Gastrocnemius medialis (tissue), 4 donors: ENCODE measurements around the gene C18orf54. TPM values are rescaled to one million over a fixed set of nuclear protein-coding genes. Genes with fewer than 3 reads are reported as not detected.

Experiments used
- ATAC-seq, 2 donors: fragments of 150-250 bp; one replicate each; pipeline ENCODE4 v1.9.1; 2016
- DNase-seq, 2 donors: peaks; one replicate each; pipeline ENCODE4 v3.0.0-alpha.2; 2019
- H3K27ac ChIP-seq, 4 donors: fragments of 200-600 bp; sonication (generic); 1 replicate in 1 of 4; 2 replicates in 3 of 4; pipeline ENCODE4 v1.5.1; 2016 to 2018; ENCODE audit warnings: mild to moderate bottlenecking in 2 of 4, moderate library complexity in 1 of 4
- H3K27me3 ChIP-seq, 3 donors: fragments of 200-600 bp; sonication (generic) in 2 of 3; 1 replicate in 1 of 3; 2 replicates in 2 of 3; pipeline versions ENCODE4 v1.5.1 to v1.6.0; 2016 to 2019; ENCODE audit warnings: mild to moderate bottlenecking in 1 of 3, moderate library complexity in 1 of 3
- H3K36me3 ChIP-seq, 2 donors: fragments of 200-600 bp; sonication (generic) in 1 of 2; one replicate each; pipeline ENCODE4 v1.5.1; 2017 to 2018
- H3K4me1 ChIP-seq, 2 donors: fragments of 200-600 bp; sonication (generic) in 1 of 2; one replicate each; pipeline ENCODE4 v1.5.1; 2016 to 2017; ENCODE audit warnings: mild to moderate bottlenecking in 2 of 2
- H3K4me3 ChIP-seq, 4 donors: fragments of 200-600 bp; sonication (generic) in 3 of 4; 1 replicate in 1 of 4; 2 replicates in 3 of 4; pipeline ENCODE4 v1.5.1; 2016 to 2019; ENCODE audit warnings: mild to moderate bottlenecking in 2 of 4
- H3K9me3 ChIP-seq, 3 donors: fragments of 200-600 bp; sonication (generic) in 2 of 3; 1 replicate in 1 of 3; 2 replicates in 2 of 3; pipeline ENCODE4 v1.5.1; 2016 to 2019
- CTCF ChIP-seq, 5 experiments: fragments of 450-650 bp in 3 of 5; fragments of 200-600 bp in 2 of 5; sonication (generic) in 2 of 5; IDR thresholded peaks in 4 of 5; conservative IDR thresholded peaks in 1 of 5; 1 replicate in 4 of 5; 2 replicates in 1 of 5; pipeline ENCODE4 v1.5.1; 2016 to 2019; ENCODE audit warnings: antibody characterized with exemption in 5 of 5, mild to moderate bottlenecking in 3 of 5, moderate library complexity in 3 of 5
- POLR2A ChIP-seq, 2 donors: fragments of 450-650 bp; IDR thresholded peaks; one replicate each; pipeline ENCODE4 v1.6.1; 2017; ENCODE audit warnings: antibody characterized with exemption in 2 of 2, mild to moderate bottlenecking in 2 of 2, moderate library complexity in 2 of 2
- in situ Hi-C, 4 donors: fragments of 200-750 bp; cut with MboI; loops; one replicate each; pipeline versions ENCODE4 v1.15.0 to v1.8.0; 2017; ENCODE audit warnings: low sequenced_read_pairs in 4 of 4
- intact Hi-C: fragments of 100-400 bp; cut with DNase I; formaldehyde crosslinking; loops from one replicate; pipeline ENCODE4 v1.15.1; 2023; ENCODE audit warnings: low total_unique reads
- total RNA-seq, 4 donors: library from RNA; depleted of rRNA; stranded (reverse); fragments of >200 nt; gene quantifications; one replicate each; pipeline versions ENCODE4 v1.1.0 to v1.2.3, GENCODE V29; 2016

The C18orf54 gene
- total RNA-seq, 4 donors from 2014 or later = 0.26 to 0.87 (median 0.44) TPM; not detected in 1

- no peaks in the 10 kb centered on the region for H3K36me3 ChIP-seq
- no peak overlapping the region for H3K27ac ChIP-seq
- no peaks in the 10 kb centered on the region for H3K9me3 ChIP-seq
- no peak overlapping the region for H3K4me3 ChIP-seq
- no peaks in the 10 kb centered on the region for H3K27me3 ChIP-seq
- DNase-seq (no peak), ATAC-seq (no peak)
- no peak for TF ChIP-seq CTCF (IDR thresholded peaks at IDR 0.05 in 4 of 5, conservative IDR thresholded peaks at IDR 0.05 in 1 of 5)
- no peak for TF ChIP-seq POLR2A (IDR thresholded peaks at IDR 0.05)
- in situ Hi-C loops = no loop called here
- intact Hi-C loops = no loop called here
- H3K4me1 ChIP-seq = no peaks in the 10 kb centered on the region
These were observed 29.9 kb upstream of the C18orf54 start for GRCh38 chr18:54327818-54328217.

GRCh38 chr18:54329787-54330186 is 27.9 kb upstream of the C18orf54 start:
- no peaks in the 10 kb centered on the region for H3K36me3 ChIP-seq
- H3K4me1 ChIP-seq = no peaks in the 10 kb centered on the region
- TF ChIP-seq POLR2A (IDR thresholded peaks at IDR 0.05) (no peak), CTCF (IDR thresholded peaks at IDR 0.05 in 4 of 5, conservative IDR thresholded peaks at IDR 0.05 in 1 of 5) (no peak)
- H3K27me3 ChIP-seq = no peaks in the 10 kb centered on the region
- in situ Hi-C loops = no loop called here
- no peak overlapping the region for H3K4me3 ChIP-seq
- no peak overlapping the region for H3K27ac ChIP-seq
- ATAC-seq (no peak), DNase-seq (no peak)
- H3K9me3 ChIP-seq = no peaks in the 10 kb centered on the region
- intact Hi-C loops = no loop called here

- no peaks in the 10 kb centered on the region for H3K9me3 ChIP-seq
- no peaks in the 10 kb centered on the region for H3K36me3 ChIP-seq
- in situ Hi-C loops = no loop called here
- no peak for ATAC-seq
- intact Hi-C loops = no loop called here
- TF ChIP-seq CTCF (IDR thresholded peaks at IDR 0.05 in 4 of 5, conservative IDR thresholded peaks at IDR 0.05 in 1 of 5) (no peak), POLR2A (IDR thresholded peaks at IDR 0.05) (no peak)
- H3K4me1 ChIP-seq = no peaks in the 10 kb centered on the region
- DNase-seq = no peak
- no peak overlapping the region for H3K27ac ChIP-seq
- no peak overlapping the region for H3K4me3 ChIP-seq
- no peaks in the 10 kb centered on the region for H3K27me3 ChIP-seq
These were observed 26.7 kb upstream of the C18orf54 start for GRCh38 chr18:54330768-54331548.

GRCh38 chr18:54335638-54336173 is 22.0 kb upstream of the C18orf54 start:
- DNase-seq (no peak), ATAC-seq (no peak)
- H3K27ac ChIP-seq = no peak overlapping the region
- no peak overlapping the region for H3K4me3 ChIP-seq
- H3K9me3 ChIP-seq = no peaks in the 10 kb centered on the region
- intact Hi-C loops = no loop called here
- in situ Hi-C loops = no loop called here
- H3K27me3 ChIP-seq = no peaks in the 10 kb centered on the region
- H3K36me3 ChIP-seq = no peaks in the 10 kb centered on the region
- no peaks in the 10 kb centered on the region for H3K4me1 ChIP-seq
- no peak for TF ChIP-seq CTCF (IDR thresholded peaks at IDR 0.05 in 4 of 5, conservative IDR thresholded peaks at IDR 0.05 in 1 of 5)
- TF ChIP-seq POLR2A (IDR thresholded peaks at IDR 0.05) = no peak
